ENCODE data around the gene TMEM9. TPM values are rescaled to one million over a fixed set of nuclear protein-coding genes. Genes with fewer than 3 reads are reported as not detected.

Gene TMEM9
- total RNA-seq, 3 donors from 2014 or later (not counting 1 experiment from before 2014, with no cell fraction given): 16.2 to 18.1 (median 16.9) TPM

- Mint-ChIP-seq H3K4me1 (peaks cover 13 to 14% of the 10 kb centered on the region in 2 donors), H3K36me3 (no peaks in the 10 kb centered on the region), H3K27me3 (ENCODE audit: low read depth in 2 of 2) (peaks cover 17 to 30% of the 10 kb centered on the region in 2 donors), H3K27ac (no peak overlapping the region), H3K4me3 (no peak overlapping the region), H3K9me3 (no peaks in the 10 kb centered on the region)
- no peaks in the 10 kb centered on the region for H3K9me3 ChIP-seq (ENCODE audit: control insufficient read depth, insufficient read depth, low read length)
- no peak for DNase-seq
- TF ChIP-seq, protein P1, sequence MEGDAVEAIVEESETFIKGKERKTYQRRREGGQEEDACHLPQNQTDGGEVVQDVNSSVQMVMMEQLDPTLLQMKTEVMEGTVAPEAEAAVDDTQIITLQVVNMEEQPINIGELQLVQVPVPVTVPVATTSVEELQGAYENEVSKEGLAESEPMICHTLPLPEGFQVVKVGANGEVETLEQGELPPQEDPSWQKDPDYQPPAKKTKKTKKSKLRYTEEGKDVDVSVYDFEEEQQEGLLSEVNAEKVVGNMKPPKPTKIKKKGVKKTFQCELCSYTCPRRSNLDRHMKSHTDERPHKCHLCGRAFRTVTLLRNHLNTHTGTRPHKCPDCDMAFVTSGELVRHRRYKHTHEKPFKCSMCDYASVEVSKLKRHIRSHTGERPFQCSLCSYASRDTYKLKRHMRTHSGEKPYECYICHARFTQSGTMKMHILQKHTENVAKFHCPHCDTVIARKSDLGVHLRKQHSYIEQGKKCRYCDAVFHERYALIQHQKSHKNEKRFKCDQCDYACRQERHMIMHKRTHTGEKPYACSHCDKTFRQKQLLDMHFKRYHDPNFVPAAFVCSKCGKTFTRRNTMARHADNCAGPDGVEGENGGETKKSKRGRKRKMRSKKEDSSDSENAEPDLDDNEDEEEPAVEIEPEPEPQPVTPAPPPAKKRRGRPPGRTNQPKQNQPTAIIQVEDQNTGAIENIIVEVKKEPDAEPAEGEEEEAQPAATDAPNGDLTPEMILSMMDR (IDR thresholded peaks at IDR 0.05): no peak
- no peaks in the 10 kb centered on the region for H3K36me3 ChIP-seq (ENCODE audit: control insufficient read depth, insufficient read depth, low read length)
- H3K27me3 ChIP-seq (ENCODE audit: control insufficient read depth, insufficient read depth, low read length): no peaks in the 10 kb centered on the region
- no peak overlapping the region for H3K4me3 ChIP-seq (ENCODE audit: low read length)
- H3K4me1 ChIP-seq (ENCODE audit: control insufficient read depth, insufficient read depth, low read length): peaks cover 14% of the 10 kb centered on the region
- intact Hi-C loops (cut with micrococcal nuclease): no loop called here
- ATAC-seq: no peak
- 89% methylated on average over 2 of the region's 2 CpGs for WGBS (ENCODE audit: insufficient coverage)
- H3K27ac ChIP-seq (ENCODE audit: low read length): no peak overlapping the region
Measured at GRCh38 chr1:201157949-201158348, 3.7 kb upstream of the TMEM9 start.

- Histone ChIP-seq H3K4me1 (ENCODE audit: control insufficient read depth, insufficient read depth, low read length) (peaks cover 14% of the 10 kb centered on the region), H3K9me3 (ENCODE audit: control insufficient read depth, insufficient read depth, low read length) (no peaks in the 10 kb centered on the region), H3K27ac (ENCODE audit: low read length) (no peak overlapping the region), H3K4me3 (ENCODE audit: low read length) (no peak overlapping the region), H3K27me3 (ENCODE audit: control insufficient read depth, insufficient read depth, low read length) (no peaks in the 10 kb centered on the region), H3K36me3 (ENCODE audit: control insufficient read depth, insufficient read depth, low read length) (no peaks in the 10 kb centered on the region)
- intact Hi-C loops (cut with micrococcal nuclease): no loop called here
- Mint-ChIP-seq H3K27ac (no peak overlapping the region), H3K36me3 (no peaks in the 10 kb centered on the region), H3K4me3 (no peak overlapping the region), H3K27me3 (ENCODE audit: low read depth in 2 of 2) (peaks cover 17 to 27% of the 10 kb centered on the region in 2 donors), H3K4me1 (peaks cover 13 to 19% of the 10 kb centered on the region in 2 donors), H3K9me3 (no peaks in the 10 kb centered on the region)
- DNase-seq: no peak
- TF ChIP-seq, protein P1 (IDR thresholded peaks at IDR 0.05): no peak
- ATAC-seq: no peak
Measured at GRCh38 chr1:201156819-201157218, 2.5 kb upstream of the TMEM9 start.

DNA sequence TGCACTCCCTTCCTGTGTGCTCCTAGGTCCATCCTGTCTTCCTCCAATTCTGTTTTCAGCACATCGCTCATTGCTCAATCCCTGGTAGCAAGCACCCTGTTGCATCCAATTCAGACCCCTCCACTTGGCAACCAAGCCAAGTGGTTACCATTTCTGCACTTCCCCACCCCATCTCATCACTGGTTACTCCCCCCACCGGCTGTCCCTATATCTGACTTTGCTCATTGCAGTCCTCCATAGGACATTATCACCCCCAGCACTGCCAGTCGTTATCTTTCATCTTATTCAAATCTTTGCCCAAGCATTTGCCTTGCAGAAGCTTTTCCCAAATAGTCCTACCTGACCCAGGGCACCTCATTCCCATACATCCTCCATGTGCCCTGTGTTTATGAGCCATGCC, 2.1 kb upstream of the TMEM9 start:
- Histone ChIP-seq H3K27ac (ENCODE audit: low read length) (no peak overlapping the region), H3K9me3 (ENCODE audit: control insufficient read depth, insufficient read depth, low read length) (no peaks in the 10 kb centered on the region), H3K36me3 (ENCODE audit: control insufficient read depth, insufficient read depth, low read length) (no peaks in the 10 kb centered on the region), H3K4me3 (ENCODE audit: low read length) (no peak overlapping the region), H3K27me3 (ENCODE audit: control insufficient read depth, insufficient read depth, low read length) (no peaks in the 10 kb centered on the region), H3K4me1 (ENCODE audit: control insufficient read depth, insufficient read depth, low read length) (peaks cover 14% of the 10 kb centered on the region)
- Mint-ChIP-seq H3K4me3 (no peak overlapping the region), H3K36me3 (no peaks in the 10 kb centered on the region), H3K4me1 (peaks cover 13 to 19% of the 10 kb centered on the region in 2 donors), H3K27ac (no peak overlapping the region), H3K9me3 (no peaks in the 10 kb centered on the region), H3K27me3 (ENCODE audit: low read depth in 2 of 2) (peaks cover 17 to 22% of the 10 kb centered on the region in 2 donors)
- ATAC-seq (no peak), DNase-seq (no peak)
- TF ChIP-seq, protein P1 (IDR thresholded peaks at IDR 0.05): no peak
- WGBS (ENCODE audit: insufficient coverage): 88% methylated on average over 3 of the region's 3 CpGs
- intact Hi-C loops (cut with micrococcal nuclease): no loop called here

DNA sequence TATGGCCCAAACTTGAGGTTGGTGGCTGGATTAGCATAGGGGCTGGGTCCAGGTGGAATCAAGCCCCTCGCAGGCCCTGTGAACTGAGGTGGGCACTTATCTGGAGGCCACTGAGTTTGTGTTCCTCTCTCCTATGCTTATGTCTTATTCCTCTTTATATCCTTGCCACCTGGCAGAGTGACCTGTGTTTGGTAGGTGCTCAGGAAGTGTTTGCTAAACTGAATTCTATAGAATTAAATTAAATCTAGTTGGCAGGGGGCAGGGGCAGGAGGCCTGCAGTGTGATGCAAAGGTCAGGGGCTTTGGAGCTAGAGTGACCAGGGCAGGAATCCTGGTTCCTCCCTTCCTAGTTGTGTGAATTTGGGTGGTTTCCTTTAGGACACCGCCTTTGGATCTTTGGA, 1.1 kb upstream of the TMEM9 start:
- Histone ChIP-seq H3K36me3 (ENCODE audit: control insufficient read depth, insufficient read depth, low read length) (no peaks in the 10 kb centered on the region), H3K27ac (ENCODE audit: low read length) (no peak overlapping the region), H3K4me1 (ENCODE audit: control insufficient read depth, insufficient read depth, low read length) (peaks cover 14% of the 10 kb centered on the region), H3K4me3 (ENCODE audit: low read length) (no peak overlapping the region), H3K27me3 (ENCODE audit: control insufficient read depth, insufficient read depth, low read length) (no peaks in the 10 kb centered on the region), H3K9me3 (ENCODE audit: control insufficient read depth, insufficient read depth, low read length) (no peaks in the 10 kb centered on the region)
- Mint-ChIP-seq H3K4me3 (peak overlapping the region; percentile 28), H3K4me1 (peaks cover 13 to 24% of the 10 kb centered on the region in 2 donors), H3K27me3 (ENCODE audit: low read depth in 2 of 2) (peaks cover 14 to 17% of the 10 kb centered on the region in 2 donors), H3K36me3 (no peaks in the 10 kb centered on the region), H3K27ac (no peak overlapping the region), H3K9me3 (no peaks in the 10 kb centered on the region)
- TF ChIP-seq, protein P1 (IDR thresholded peaks at IDR 0.05): no peak
- no peak for DNase-seq
- intact Hi-C loops (cut with micrococcal nuclease): no loop called here
- WGBS (ENCODE audit: insufficient coverage): 93% methylated on average over 2 of the region's 2 CpGs
- ATAC-seq: no peak

Data from natural killer cell (primary cell).